HCT116 (cell line): Measurements from ENCODE around the gene ZFP3.

Experiments used
- CTCF ChIP-seq, 3 experiments: fragments of 200-600 bp in 1 of 3; sonication (generic) in 1 of 3; IDR thresholded peaks in 2 of 3; conservative IDR thresholded peaks in 1 of 3; 2 replicates each; pipeline ENCODE4 v1.5.1; 2012 to 2017; ENCODE audit warnings: low read depth in 2 of 3, low read length in 2 of 3, antibody characterized with exemption in 1 of 3, borderline replicate concordance in 1 of 3, control low read depth in 1 of 3, mild to moderate bottlenecking in 1 of 3, mixed read lengths in 1 of 3, mixed run types in 1 of 3, moderate library complexity in 1 of 3; ENCODE audit not compliant: insufficient read depth in 1 of 3
- EZH2phosphoT487 ChIP-seq: fragments of 200-600 bp; IDR thresholded peaks from 2 replicates; pipeline ENCODE4 v1.6.1; 2018; ENCODE audit warnings: antibody characterized with exemption, borderline replicate concordance
- POLR2A ChIP-seq: IDR thresholded peaks from 2 replicates; pipeline ENCODE4 v1.7.0; 2011; ENCODE audit warnings: borderline replicate concordance; ENCODE audit not compliant: insufficient read depth, insufficient read length; ENCODE audit errors: extremely low read depth
- POLR2AphosphoS5 ChIP-seq: IDR thresholded peaks from 2 replicates; pipeline ENCODE4 v1.6.1; 2011; ENCODE audit warnings: mild to moderate bottlenecking, low read depth, low read length, moderate library complexity
- RAD21 ChIP-seq: IDR thresholded peaks from 2 replicates; pipeline ENCODE4 v1.6.1; 2012; ENCODE audit warnings: low read depth, mild to moderate bottlenecking
- SIN3A ChIP-seq: IDR thresholded peaks from 2 replicates; pipeline ENCODE4 v1.6.1; 2012; ENCODE audit warnings: low read depth
- SP1 ChIP-seq: IDR thresholded peaks from 2 replicates; pipeline ENCODE4 v1.6.1; 2012; ENCODE audit warnings: low read depth
- ZNF274 ChIP-seq: fragments of 200-500 bp; sonication (Bioruptor generic); IDR thresholded peaks from 2 replicates; pipeline ENCODE4 v1.6.1; 2014; ENCODE audit warnings: mild to moderate bottlenecking, low read depth, low read length, inconsistent platforms

- TF ChIP-seq SP1 (no peak), CTCF (IDR thresholded peaks at IDR 0.05 in 2 of 3, conservative IDR thresholded peaks at IDR 0.05 in 1 of 3; ENCODE audit: borderline replicate concordance in 1 of 3, insufficient read depth in 1 of 3, low read depth in 2 of 3, low read length in 2 of 3) (no peak), ZNF274 (no peak), EZH2phosphoT487 (no peak), RAD21 (no peak), SIN3A (no peak), POLR2AphosphoS5 (no peak), POLR2A (no peak)
These were observed 19.0 kb downstream of the ZFP3 start for GRCh38 chr17:5097101-5097834.
